Activated CD8-positive, alpha-beta memory T cell treated with anti-CD3 and anti-CD28 coated beads for 1 hour (primary cell): Measurements from ENCODE around the gene APOL2.
"Not testable (repeated sequence)": the region's sequence is repeated elsewhere in the genome, so short reads cannot be mapped to it uniquely, and the experiment has no call there.

Experiments used
- DNase-seq, 2 donors: peaks; one replicate each; pipeline ENCODE4 v3.0.0-alpha.2; 2020; ENCODE audit warnings: low read depth in 1 of 2; ENCODE audit errors: extremely low read depth in 1 of 2

The APOL2 gene

GRCh38 chr22:36263216-36263673 lies 23.9 kb upstream of the APOL2 start:
- DNase-seq: not testable (repeated sequence)

- not testable (repeated sequence) for DNase-seq
Measured at GRCh38 chr22:36262307-36262706, 23.0 kb upstream of the APOL2 start.

DNA sequence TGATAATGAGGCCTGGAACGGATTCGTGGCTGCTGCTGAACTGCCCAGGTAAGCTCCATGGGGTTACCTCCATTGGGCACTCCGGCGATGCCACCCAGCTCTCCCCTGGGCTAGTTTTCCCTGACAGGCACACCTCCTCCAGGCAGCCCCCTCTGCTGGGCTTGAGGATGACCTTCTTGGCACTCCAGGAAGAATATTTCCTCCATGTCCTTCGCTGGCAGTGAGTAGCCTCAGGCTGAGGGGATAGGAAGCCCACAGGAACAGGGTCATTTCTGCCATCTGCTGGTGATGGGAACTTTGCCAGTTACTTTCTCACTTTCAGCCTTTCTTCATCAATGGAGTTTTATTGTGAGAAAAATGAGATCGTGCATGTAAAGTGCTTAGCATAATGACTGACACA lies 22.3 kb upstream of the APOL2 start:
- DNase-seq: not testable (repeated sequence)

DNA sequence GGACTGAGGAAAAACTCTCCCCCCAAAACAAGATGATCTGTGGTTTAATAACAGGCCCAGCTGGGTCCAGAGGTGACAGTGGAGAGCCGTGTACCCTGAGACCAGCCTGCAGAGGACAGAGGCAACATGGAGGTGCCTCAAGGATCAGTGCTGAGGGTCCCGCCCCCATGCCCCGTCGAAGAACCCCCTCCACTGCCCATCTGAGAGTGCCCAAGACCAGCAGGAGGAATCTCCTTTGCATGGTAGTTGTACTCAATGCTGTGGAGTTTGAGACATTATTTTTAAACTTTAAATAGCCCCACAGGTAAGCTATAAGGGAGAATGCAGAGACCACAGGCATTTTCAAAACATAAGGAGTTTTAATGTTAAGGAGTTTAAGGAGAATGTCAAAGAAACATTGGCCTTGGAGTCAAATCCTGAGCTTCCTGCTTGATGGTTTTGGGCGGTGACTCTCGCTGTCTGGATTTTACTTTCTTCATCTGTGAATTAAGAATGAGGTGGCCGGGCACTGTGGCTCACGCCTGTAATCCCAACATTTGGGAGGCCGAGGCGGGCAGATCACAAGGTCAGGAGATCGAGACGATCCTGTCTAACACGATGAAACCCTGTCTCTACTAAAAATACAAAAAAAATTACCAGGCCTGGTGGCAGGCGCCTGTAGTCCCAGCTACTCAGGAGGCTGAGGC lies 20.4 kb upstream of the APOL2 start:
- no peak for DNase-seq

GRCh38 chr22:36258701-36259614 lies 19.6 kb upstream of the APOL2 start:
- no peak for DNase-seq

- DNase-seq: no peak
Measured at GRCh38 chr22:36257948-36258670, 18.8 kb upstream of the APOL2 start.

DNA sequence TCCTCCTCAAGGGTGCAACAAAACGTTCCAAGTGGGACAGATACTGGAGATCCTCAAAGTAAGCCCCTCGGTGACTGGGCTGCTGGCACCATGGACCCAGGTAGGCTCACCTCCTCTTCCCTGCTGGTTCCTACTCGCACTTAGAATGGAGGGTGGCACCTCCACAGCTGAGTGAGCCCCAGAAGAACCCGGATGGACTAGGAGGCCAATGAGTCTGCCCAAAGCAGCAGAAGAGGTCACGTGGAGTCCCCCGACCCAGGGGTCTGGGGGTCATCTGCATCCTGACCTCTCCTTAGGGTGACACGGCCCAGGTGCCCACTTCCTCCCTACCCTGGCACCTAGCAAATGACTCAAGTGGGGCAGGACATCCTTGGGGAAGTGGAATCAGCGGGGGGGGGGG lies 18.0 kb upstream of the APOL2 start:
- no peak for DNase-seq

DNA sequence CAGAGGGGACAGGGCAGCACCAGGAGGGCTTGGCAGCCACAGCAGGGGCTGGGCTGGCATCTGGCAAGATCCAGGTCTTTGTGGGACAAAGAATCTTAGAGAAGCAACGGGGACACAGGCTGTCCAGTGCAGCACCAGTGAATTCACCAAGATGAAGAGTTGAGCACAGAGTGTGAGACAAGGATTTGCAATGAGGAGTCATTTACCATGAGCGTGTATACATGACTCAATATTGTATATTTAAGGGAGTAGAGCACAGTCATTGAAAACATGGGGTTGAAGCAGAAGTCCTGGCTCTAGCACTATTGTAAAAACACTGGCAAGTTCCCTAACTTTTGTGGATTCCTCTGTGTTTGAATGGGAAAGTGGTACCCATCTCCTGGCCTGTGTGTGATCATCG lies 17.2 kb upstream of the APOL2 start:
- no peak for DNase-seq

- not testable (repeated sequence) for DNase-seq
Measured at GRCh38 chr22:36255572-36255971, 16.2 kb upstream of the APOL2 start.

GRCh38 chr22:36253523-36254490 lies 14.5 kb upstream of the APOL2 start:
- DNase-seq: no peak

DNA sequence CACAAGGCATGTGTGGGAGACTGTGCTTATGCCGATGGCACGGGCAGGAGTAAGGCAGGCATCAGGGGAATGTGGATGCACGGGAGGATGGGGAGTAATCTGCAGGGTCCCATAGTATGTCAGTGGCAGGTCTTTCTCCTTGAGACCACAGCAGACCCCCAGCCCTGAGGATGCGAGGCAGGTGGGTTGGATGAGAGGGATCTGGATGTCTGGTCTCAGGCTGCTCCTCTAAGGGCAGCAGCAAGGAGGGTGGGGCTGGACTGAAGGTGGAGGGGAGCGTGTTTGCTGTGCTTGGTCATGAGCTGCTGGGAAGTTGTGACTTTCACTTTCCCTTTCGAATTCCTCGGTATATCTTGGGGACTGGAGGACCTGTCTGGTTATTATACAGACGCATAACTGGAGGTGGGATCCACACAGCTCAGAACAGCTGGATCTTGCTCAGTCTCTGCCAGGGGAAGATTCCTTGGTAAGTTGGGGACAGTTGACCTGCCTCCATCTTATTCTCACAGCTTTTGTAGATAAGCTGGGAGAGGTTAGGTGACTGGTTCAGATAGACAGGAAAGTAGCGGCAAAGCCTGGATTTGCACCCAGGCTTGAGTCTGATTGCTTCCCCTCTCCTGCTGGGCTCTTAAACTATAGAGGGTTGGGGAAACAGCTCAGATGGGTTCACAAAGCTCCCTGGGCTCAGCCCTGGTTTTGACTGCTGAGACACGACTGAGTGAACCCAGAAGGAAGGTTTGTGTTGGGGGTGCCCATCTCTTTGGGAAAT lies 13.6 kb upstream of the APOL2 start, which contains the start of gene APOL1:
TSS of gene APOL1 (plus strand) at position 380 of the 769 bp plus-strand sequence. CDS start 1,823 bp downstream, outside the sequence.
- no peak for DNase-seq

GRCh38 chr22:36251979-36252608 lies 12.8 kb upstream of the APOL2 start:
- not testable (repeated sequence) for DNase-seq

DNA sequence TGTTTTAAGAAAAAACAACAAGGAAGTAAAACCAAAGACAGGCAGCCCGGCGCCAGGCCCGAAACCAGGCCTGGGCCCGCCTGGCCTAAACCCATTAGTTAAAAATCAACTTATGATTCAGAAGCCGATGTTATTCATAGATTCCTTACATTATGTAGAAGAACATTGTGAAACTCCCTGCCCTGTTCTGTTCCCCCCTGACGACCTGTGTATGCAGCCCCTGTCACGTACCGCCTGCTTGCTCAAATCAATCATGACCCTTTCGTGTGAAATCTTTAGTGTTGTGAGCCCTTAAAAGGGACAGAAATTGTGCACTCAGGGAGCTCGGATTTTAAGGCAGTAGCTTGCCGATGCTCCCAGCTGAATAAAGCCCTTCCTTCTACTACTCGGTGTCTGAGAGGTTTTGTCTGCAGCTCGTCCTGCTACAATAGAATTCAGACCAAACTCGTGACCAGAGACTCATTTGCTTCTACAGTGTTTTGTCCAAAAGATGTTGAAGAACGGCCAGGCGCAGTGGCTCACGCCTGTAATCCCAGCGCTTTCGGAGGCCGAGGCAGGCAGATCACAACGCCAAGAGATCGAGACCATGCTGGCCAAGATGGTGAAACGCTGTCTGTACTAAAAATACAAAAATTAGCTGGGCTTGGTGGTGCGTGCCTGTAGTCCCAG lies 11.1 kb upstream of the APOL2 start:
- DNase-seq: not testable (repeated sequence)

- DNase-seq: no peak
Measured at GRCh38 chr22:36249160-36249559, 9.8 kb upstream of the APOL2 start.

DNA sequence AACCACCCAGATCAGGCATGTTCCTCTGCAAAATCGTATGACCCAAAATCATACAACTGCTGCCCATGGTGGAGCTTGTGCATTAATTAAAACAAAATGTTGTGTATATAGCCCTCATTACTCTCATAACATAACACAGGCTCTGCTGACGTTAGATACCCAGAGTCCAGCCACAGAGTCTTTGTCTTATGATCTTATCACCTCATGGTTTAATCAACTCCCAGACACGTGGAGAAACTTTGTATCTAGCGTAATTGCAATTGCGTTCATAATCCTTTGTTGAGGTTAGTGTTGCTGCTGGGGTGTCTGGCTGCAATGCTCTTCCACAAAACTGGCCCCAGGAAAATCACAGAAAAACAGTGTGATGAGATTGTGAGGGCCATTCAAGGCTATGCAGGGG lies 8.6 kb upstream of the APOL2 start:
- no peak for DNase-seq

- DNase-seq: no peak
Measured at GRCh38 chr22:36246718-36247117, 7.4 kb upstream of the APOL2 start.

DNA sequence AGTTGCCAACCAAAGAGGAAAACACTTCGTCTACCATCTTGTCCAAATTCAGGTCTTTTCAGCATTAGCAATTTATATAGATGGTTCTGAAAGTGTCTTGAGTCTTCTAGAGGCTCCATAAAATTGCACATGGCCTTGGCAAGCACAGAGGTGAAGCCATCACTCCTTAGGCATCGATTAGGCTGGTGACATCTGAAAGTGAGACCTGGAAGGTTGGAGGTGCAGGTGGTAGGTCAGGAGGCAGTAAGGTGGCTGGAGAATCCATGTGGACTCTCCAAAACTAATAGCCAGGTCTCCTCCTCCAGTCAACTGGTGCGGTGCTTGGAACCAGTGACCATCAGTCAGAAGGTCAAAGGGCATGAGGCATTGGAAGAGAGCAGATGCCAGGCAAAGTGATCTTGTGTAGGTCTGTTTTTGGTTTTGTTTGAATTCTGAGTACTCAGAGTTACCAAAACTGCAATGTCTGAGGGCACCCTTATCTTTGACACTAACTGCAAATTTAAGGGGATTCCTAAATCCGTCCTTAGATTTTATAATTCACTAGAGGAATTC lies 6.6 kb upstream of the APOL2 start:
- DNase-seq: no peak
